ENCODE measurements around the gene SLC4A5. TPM values are rescaled to one million over a fixed set of nuclear protein-coding genes. Genes with fewer than 3 reads are reported as not detected.
"Not testable (repeated sequence)": the region's sequence is repeated elsewhere in the genome, so short reads cannot be mapped to it uniquely, and the experiment has no call there.

The SLC4A5 gene
- total RNA-seq, 6 donors from 2014 or later = 3.2 to 47.1 (median 11.0) TPM

DNA sequence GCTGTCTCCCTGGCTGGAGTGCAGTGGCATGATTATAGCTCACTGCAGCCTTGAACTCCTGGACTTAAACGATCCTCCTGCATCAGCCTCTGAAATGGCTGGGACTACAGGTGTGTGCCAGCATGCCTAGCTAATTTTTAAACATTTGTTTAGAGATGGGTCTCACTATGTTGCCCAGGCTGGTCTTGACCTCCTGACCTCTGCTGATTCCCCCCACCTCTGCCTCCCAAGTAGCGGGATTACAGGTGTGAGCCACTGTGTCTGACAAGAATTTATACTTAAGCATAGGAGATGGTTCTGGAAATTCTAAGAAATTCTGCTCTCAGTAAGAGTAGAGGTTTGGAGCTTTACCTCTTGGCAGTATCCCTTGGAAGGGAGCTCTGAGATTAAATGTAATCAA is 126.6 kb downstream of the SLC4A5 start:
- Histone ChIP-seq H3K36me3 (peaks cover 4 to 44% (median 30%) of the 10 kb centered on the region in 4 donors), H3K4me1 (no peaks in the 10 kb centered on the region), H3K27ac (no peak overlapping the region), H3K9me3 (no peaks in the 10 kb centered on the region), H3K27me3 (no peaks in the 10 kb centered on the region), H3K4me3 (no peak overlapping the region)
- DNase-seq = no peak
- ATAC-seq (ENCODE audit: low FRiP score in 2 of 2) = no peak
- TF ChIP-seq POLR2A (IDR thresholded peaks at IDR 0.05) (no peak), EP300 (IDR thresholded peaks at IDR 0.05) (no peak), POLR2AphosphoS5 (IDR thresholded peaks at IDR 0.05) (no peak)
- TF ChIP-seq, protein P1, sequence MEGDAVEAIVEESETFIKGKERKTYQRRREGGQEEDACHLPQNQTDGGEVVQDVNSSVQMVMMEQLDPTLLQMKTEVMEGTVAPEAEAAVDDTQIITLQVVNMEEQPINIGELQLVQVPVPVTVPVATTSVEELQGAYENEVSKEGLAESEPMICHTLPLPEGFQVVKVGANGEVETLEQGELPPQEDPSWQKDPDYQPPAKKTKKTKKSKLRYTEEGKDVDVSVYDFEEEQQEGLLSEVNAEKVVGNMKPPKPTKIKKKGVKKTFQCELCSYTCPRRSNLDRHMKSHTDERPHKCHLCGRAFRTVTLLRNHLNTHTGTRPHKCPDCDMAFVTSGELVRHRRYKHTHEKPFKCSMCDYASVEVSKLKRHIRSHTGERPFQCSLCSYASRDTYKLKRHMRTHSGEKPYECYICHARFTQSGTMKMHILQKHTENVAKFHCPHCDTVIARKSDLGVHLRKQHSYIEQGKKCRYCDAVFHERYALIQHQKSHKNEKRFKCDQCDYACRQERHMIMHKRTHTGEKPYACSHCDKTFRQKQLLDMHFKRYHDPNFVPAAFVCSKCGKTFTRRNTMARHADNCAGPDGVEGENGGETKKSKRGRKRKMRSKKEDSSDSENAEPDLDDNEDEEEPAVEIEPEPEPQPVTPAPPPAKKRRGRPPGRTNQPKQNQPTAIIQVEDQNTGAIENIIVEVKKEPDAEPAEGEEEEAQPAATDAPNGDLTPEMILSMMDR (IDR thresholded peaks at IDR 0.05) = no peak
- WGBS, 2 donors = 88 to 95% methylated on average over 2 of the region's 2 CpGs

DNA sequence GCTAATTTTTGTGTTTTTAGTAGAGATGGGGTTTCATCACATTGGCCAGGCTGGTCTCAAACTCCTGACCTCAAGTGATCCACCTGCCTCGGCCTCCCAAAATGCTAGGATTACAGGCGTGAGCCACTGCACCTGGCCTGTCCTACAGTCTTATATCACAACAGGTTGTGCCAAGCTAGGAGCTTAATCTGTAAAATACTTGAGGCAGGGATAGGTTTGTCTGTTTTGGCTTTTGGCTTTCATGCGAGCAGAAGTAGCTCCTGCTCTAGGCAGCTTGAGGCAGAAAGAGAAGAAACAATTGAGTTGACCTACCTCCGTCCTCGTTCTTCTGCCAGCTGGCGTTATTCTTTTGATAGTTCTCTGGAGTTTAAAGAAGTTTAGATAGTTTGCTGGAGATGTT is 127.4 kb downstream of the SLC4A5 start:
- not testable (repeated sequence) for H3K27ac ChIP-seq; H3K4me3 ChIP-seq; H3K27me3 ChIP-seq; DNase-seq; H3K4me1 ChIP-seq; ATAC-seq (ENCODE audit: low FRiP score in 2 of 2); H3K9me3 ChIP-seq
- H3K36me3 ChIP-seq = peaks cover 4 to 49% (median 32%) of the 10 kb centered on the region in 4 donors
- WGBS, 2 donors = 95 to 96% methylated on average over 6 of the region's 6 CpGs

DNA sequence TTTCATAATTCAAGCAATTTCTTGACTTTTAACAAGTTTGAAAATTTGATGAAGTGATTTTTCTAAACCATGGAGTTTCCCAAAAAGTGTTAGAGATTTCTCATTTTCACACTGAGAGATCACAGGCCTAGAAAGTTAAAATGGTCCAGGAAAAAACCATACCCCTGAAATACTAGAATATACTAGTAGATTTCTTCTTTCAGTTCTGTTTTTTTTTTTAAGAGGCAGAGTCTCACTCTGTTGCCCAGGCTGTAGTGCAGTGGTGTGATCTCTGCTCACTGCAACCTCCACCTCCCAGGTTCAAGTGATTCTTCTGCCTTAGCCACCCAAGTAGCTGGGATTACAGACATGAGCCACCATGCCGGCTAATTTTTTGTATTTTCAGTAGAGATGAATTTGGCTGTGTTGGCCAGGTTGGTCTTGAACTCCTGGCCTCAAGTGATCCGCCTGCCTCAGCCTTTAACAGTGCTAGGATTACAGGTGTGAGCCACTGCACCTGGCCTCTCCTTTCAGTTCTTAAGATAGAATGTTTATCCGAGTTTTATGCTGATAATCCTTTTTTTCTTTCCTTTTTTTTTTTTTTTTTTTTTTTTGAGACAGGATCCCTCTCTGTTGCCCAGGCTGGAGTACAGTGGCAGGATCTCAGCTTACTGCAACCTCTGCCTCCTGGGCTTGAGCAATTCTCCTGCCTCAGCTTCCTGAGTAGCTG is 130.4 kb downstream of the SLC4A5 start:
- WGBS, 2 donors = 90 to 91% methylated on average over 3 of the region's 3 CpGs
- H3K36me3 ChIP-seq = peaks cover 8 to 76% (median 48%) of the 10 kb centered on the region in 4 donors
- TF ChIP-seq, protein P1 (IDR thresholded peaks at IDR 0.05) = no peak
- TF ChIP-seq EP300 (IDR thresholded peaks at IDR 0.05) = no peak
- no peak for TF ChIP-seq POLR2AphosphoS5 (IDR thresholded peaks at IDR 0.05)
- TF ChIP-seq POLR2A (IDR thresholded peaks at IDR 0.05) = no peak

DNA sequence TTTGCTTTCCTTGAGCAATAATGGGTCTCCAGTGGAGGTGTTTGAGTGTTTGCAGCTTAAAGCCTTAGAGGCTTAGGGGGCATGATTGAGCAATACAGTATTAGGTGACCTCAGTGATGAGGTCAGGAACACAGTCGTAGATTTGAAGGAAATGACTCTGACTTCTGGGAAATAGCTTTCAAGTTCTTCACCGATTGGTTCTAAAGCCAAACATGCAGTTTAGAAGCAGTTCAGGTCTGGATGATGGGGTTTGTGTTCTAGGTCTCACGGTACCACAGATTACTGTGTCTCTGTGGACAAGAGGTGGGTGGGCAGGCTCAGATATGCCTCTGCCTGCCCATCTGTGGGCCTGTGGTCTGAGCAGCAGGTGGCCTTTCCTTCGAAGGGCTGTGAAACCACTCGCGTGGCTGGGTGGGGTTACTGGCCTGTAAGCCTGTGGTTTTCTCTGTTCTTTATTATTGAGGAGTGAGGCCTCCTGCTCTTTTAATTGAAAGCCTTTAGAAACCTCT is 137.0 kb downstream of the SLC4A5 start:
- H3K9me3 ChIP-seq = no peaks in the 10 kb centered on the region
- DNase-seq (peak in 1 of 2 donors; percentile 31), ATAC-seq (ENCODE audit: low FRiP score in 2 of 2) (peak; percentile 54 to 84)
- H3K27me3 ChIP-seq = no peaks in the 10 kb centered on the region
- H3K36me3 ChIP-seq = peaks cover 4 to 45% (median 21%) of the 10 kb centered on the region in 4 donors
- 36 to 42% methylated on average over 6 of the region's 6 CpGs for WGBS, 2 donors
- TF ChIP-seq, protein P1 (IDR thresholded peaks at IDR 0.05) = no peak
- TF ChIP-seq POLR2A (IDR thresholded peaks at IDR 0.05) = peak in 1 of 4 donors; percentile 14
- TF ChIP-seq POLR2AphosphoS5 (IDR thresholded peaks at IDR 0.05) = peak; percentile 19 to 43
- TF ChIP-seq EP300 (IDR thresholded peaks at IDR 0.05) = peak in 3 of 4 donors; percentile 15 to 66 (median 51)
- peak overlapping the region in 1 of 4 donors; percentile 4 for H3K4me3 ChIP-seq
- H3K27ac ChIP-seq = peak overlapping the region; percentile 35 to 78 (median 70)
- H3K4me1 ChIP-seq = peaks cover 16 to 36% (median 19%) of the 10 kb centered on the region in 4 donors

More for the DNA sequence above, 130.4 kb downstream of the SLC4A5 start:
- Histone ChIP-seq H3K27ac (no peak overlapping the region), H3K27me3 (no peaks in the 10 kb centered on the region), H3K4me3 (no peak overlapping the region), H3K4me1 (no peaks in the 10 kb centered on the region), H3K9me3 (no peaks in the 10 kb centered on the region)
- ATAC-seq (ENCODE audit: low FRiP score in 2 of 2) = no peak
- no peak for DNase-seq

DNA sequence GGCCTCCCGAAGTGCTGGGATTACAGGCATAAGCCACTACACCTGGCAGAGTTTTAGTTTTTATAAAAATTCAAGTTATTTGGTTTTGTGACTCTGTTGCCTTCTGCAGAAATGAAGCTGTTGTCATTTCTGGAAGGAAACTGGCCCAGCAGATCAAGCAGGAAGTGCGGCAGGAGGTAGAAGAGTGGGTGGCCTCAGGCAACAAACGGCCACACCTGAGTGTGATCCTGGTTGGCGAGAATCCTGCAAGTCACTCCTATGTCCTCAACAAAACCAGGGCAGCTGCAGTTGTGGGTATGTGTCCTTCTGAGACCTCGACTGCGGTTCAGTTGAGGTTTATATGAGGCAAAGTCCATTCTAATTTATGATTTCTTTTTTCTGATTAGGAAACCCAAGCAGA is 137.6 kb downstream of the SLC4A5 start:
- WGBS, 2 donors = 38 to 54% methylated on average over 6 of the region's 6 CpGs
- TF ChIP-seq EP300 (IDR thresholded peaks at IDR 0.05) (no peak), POLR2A (IDR thresholded peaks at IDR 0.05) (no peak), POLR2AphosphoS5 (IDR thresholded peaks at IDR 0.05) (no peak)
- TF ChIP-seq, protein P1 (IDR thresholded peaks at IDR 0.05) = no peak
- H3K36me3 ChIP-seq = peaks cover 4 to 38% (median 18%) of the 10 kb centered on the region in 4 donors
- ATAC-seq (ENCODE audit: low FRiP score in 2 of 2) (peak in 1 of 2 donors; percentile 5), DNase-seq (peak in 1 of 2 donors; percentile 76)
- H3K27me3 ChIP-seq = no peaks in the 10 kb centered on the region
- H3K4me3 ChIP-seq = no peak overlapping the region
- H3K4me1 ChIP-seq = peaks cover 16 to 42% (median 22%) of the 10 kb centered on the region in 4 donors
- H3K27ac ChIP-seq = peak overlapping the region in 3 of 4 donors; percentile 68 to 78 (median 72)
- H3K9me3 ChIP-seq = no peaks in the 10 kb centered on the region

Measured in upper lobe of left lung (tissue), 6 donors.